HepG2 (cell line): ENCODE data around the gene LRIT1. TPM values are rescaled to one million over a fixed set of nuclear protein-coding genes. Genes with fewer than 3 reads are reported as not detected.

Experiments used
- ATAC-seq: fragments of 200-7000 bp; cut with Tn5 transposase; 3 replicates; pipeline ENCODE4 v1.9.1; 2020; ENCODE audit warnings: mild to moderate bottlenecking, moderate library complexity
- BruUV-seq: library from RNA; stranded (reverse); fragments of 400-500 nt; replicated peaks from 2 replicates; lab custom pipeline; 2021; lab: Mats Ljungman, UMichigan
- CTCF ChIA-PET: fragments of 300-600 bp; formaldehyde crosslinking; extraction: SDS; loops from one replicate; lab custom pipeline; 2021; ENCODE audit warnings: low total read pairs, inconsistent platforms, low intra/inter-chr PET ratio; lab: Yijun Ruan, JAX
- POLR2A ChIA-PET: fragments of 350-600 bp; sonication (Branson Sonifier 250); formaldehyde crosslinking; loops from one replicate; lab custom pipeline; 2020; ENCODE audit warnings: antibody characterized with exemption, inconsistent platforms; lab: Yijun Ruan, JAX
- DNase-seq: peaks from one replicate; pipeline ENCODE4 v3.0.0-alpha.2; 2015; ENCODE audit warnings: low spot score
- FAIRE-seq: peaks from 3 replicates; lab custom pipeline; 2011; peaks lifted over from hg19 to GRCh38; lab: Jason Lieb, UNC
- H2AFZ ChIP-seq: one replicate; pipeline ENCODE4 v1.6.1; 2011; ENCODE audit warnings: low read length, inconsistent platforms
- H3K27ac ChIP-seq: fragments of 300-600 bp; 3 replicates; pipeline ENCODE4 v1.8.0; 2011; ENCODE audit warnings: mixed run types, mild to moderate bottlenecking, mixed read lengths, low read length, inconsistent platforms; ENCODE audit not compliant: insufficient read depth; ENCODE audit errors: extremely low read length
- H3K27me3 ChIP-seq, 2 experiments: fragments of 200-600 bp in 1 of 2; 2 replicates in 1 of 2; 3 replicates in 1 of 2; pipeline versions ENCODE4 v1.6.0 to v1.8.0; 2011; ENCODE audit warnings: low read length in 2 of 2, mild to moderate bottlenecking in 2 of 2, moderate library complexity in 2 of 2, inconsistent platforms in 1 of 2; ENCODE audit not compliant: insufficient read depth in 2 of 2, control insufficient read depth in 1 of 2
- H3K36me3 ChIP-seq, 2 experiments: fragments of 200-600 bp in 1 of 2; replicated peaks in 1 of 2; 2 replicates in 1 of 2; 3 replicates in 1 of 2; pipeline versions ENCODE4 v1.5.1 to v1.8.0; 2011; ENCODE audit warnings: low read length in 2 of 2, inconsistent platforms in 1 of 2; ENCODE audit not compliant: insufficient read depth in 2 of 2, control insufficient read depth in 1 of 2
- H3K4me1 ChIP-seq: 2 replicates; pipeline ENCODE4 v1.5.1; 2012; ENCODE audit warnings: low read length, inconsistent platforms; ENCODE audit not compliant: insufficient read depth
- H3K4me2 ChIP-seq: 2 replicates; pipeline ENCODE4 v1.6.0; 2011; ENCODE audit warnings: low read depth, low read length, inconsistent platforms
- H3K4me3 ChIP-seq, 3 experiments: fragments of 200-600 bp in 1 of 3; sonication (generic), shearing (Covaris generic) in 1 of 3; replicated peaks in 1 of 3; 2 replicates each; pipeline ENCODE4 v1.5.1; 2011 to 2016; ENCODE audit warnings: low read length in 3 of 3, inconsistent platforms in 2 of 3, low read depth in 2 of 3, mild to moderate bottlenecking in 2 of 3, control low read depth in 1 of 3, mixed read lengths in 1 of 3; ENCODE audit not compliant: insufficient read depth in 1 of 3
- H3K79me2 ChIP-seq: one replicate; pipeline ENCODE4 v1.6.1; 2011; ENCODE audit warnings: low read length, inconsistent platforms; ENCODE audit not compliant: insufficient read depth
- H3K9ac ChIP-seq: 2 replicates; pipeline ENCODE4 v1.6.0; 2011; ENCODE audit warnings: mild to moderate bottlenecking, low read depth, low read length, inconsistent platforms; ENCODE audit not compliant: insufficient read depth
- H3K9me3 ChIP-seq: 2 replicates; pipeline ENCODE4 v1.5.1; 2012; ENCODE audit warnings: mild to moderate bottlenecking, low read length
- H4K20me1 ChIP-seq: 2 replicates; pipeline ENCODE4 v1.6.0; 2011; ENCODE audit warnings: inconsistent platforms, mild to moderate bottlenecking, low read length, moderate library complexity; ENCODE audit not compliant: insufficient read depth
- ADNP ChIP-seq: sonication (generic); formaldehyde crosslinking; IDR thresholded peaks from 2 replicates; pipeline ENCODE4 v1.4.0; 2020; ENCODE audit warnings: missing genetic modification reagents
- HNRNPUL1 ChIP-seq: fragments of 200-400 bp; formaldehyde crosslinking; IDR thresholded peaks from 2 replicates; pipeline ENCODE4 v1.6.1; 2017; ENCODE audit warnings: low read depth, mild to moderate bottlenecking, low read length, moderate library complexity
- IKZF4 ChIP-seq: sonication (generic); formaldehyde crosslinking; IDR thresholded peaks from 2 replicates; pipeline ENCODE4 v1.5.1; 2020; ENCODE audit warnings: borderline replicate concordance, mild to moderate bottlenecking, low read depth, missing genetic modification reagents; ENCODE audit errors: not compliant biosample characterization
- KLF16 ChIP-seq, 2 experiments: sonication (generic) in 1 of 2; formaldehyde crosslinking in 1 of 2; IDR thresholded peaks; 2 replicates each; pipeline versions ENCODE4 v1.6.1 to v1.8.0; 2016 to 2023; ENCODE audit warnings: missing genetic modification reagents in 2 of 2, missing compliant biosample characterization in 1 of 2
- MYC ChIP-seq: sonication (generic); formaldehyde crosslinking; IDR thresholded peaks from 2 replicates; pipeline ENCODE4 v1.9.0; 2021; ENCODE audit warnings: missing genetic modification reagents, borderline replicate concordance
- NR2F6 ChIP-seq, 2 experiments: IDR thresholded peaks; 2 replicates each; pipeline ENCODE4 v1.6.1; 2016; ENCODE audit warnings: antibody characterized with exemption in 1 of 2, mild to moderate bottlenecking in 1 of 2
- REL ChIP-seq: sonication (generic); formaldehyde crosslinking; conservative IDR thresholded peaks from 2 replicates; pipeline ENCODE4 v1.8.0; 2022; ENCODE audit warnings: mild to moderate bottlenecking, missing genetic modification reagents, moderate library complexity
- SAP130 ChIP-seq: IDR thresholded peaks from 2 replicates; pipeline ENCODE4 v1.6.1; 2016; ENCODE audit warnings: low read depth
- ZBTB1 ChIP-seq: sonication (generic); formaldehyde crosslinking; IDR thresholded peaks from 2 replicates; pipeline ENCODE4 v1.4.0; 2020; ENCODE audit warnings: missing genetic modification reagents, borderline replicate concordance
- ZFP36 ChIP-seq: fragments of 150-350 bp; IDR thresholded peaks from 2 replicates; pipeline ENCODE4 v1.6.1; 2018; ENCODE audit warnings: borderline replicate concordance, low read length, low read depth; ENCODE audit not compliant: partially characterized antibody
- ZFP37 ChIP-seq: sonication (generic); formaldehyde crosslinking; IDR thresholded peaks from 2 replicates; pipeline ENCODE4 v1.4.0; 2020; ENCODE audit warnings: missing genetic modification reagents, borderline replicate concordance
- ZMYM2 ChIP-seq: sonication (generic); formaldehyde crosslinking; IDR thresholded peaks from 2 replicates; pipeline ENCODE4 v1.8.0; 2022; ENCODE audit warnings: mild to moderate bottlenecking, missing genetic modification reagents
- ZNF33A ChIP-seq: sonication (generic); formaldehyde crosslinking; IDR thresholded peaks from 2 replicates; pipeline ENCODE4 v1.5.1; 2020; ENCODE audit warnings: missing genetic modification reagents, mild to moderate bottlenecking, moderate library complexity, borderline replicate concordance
- ZNF501 ChIP-seq: sonication (generic); formaldehyde crosslinking; IDR thresholded peaks from 2 replicates; pipeline ENCODE4 v1.5.1; 2020; ENCODE audit warnings: mild to moderate bottlenecking, moderate library complexity, missing genetic modification reagents
- ZNF577 ChIP-seq: sonication (generic); formaldehyde crosslinking; IDR thresholded peaks from 2 replicates; pipeline ENCODE4 v1.4.0; 2020; ENCODE audit warnings: mild to moderate bottlenecking, low read depth, missing genetic modification reagents, borderline replicate concordance
- ZSCAN29 ChIP-seq: sonication (generic); formaldehyde crosslinking; conservative IDR thresholded peaks from 2 replicates; pipeline ENCODE4 v1.4.0; 2020; ENCODE audit warnings: mild to moderate bottlenecking, missing genetic modification reagents
- ZZZ3 ChIP-seq: sonication (generic); formaldehyde crosslinking; IDR thresholded peaks from 2 replicates; pipeline ENCODE4 v1.4.0; 2020; ENCODE audit warnings: missing genetic modification reagents, mild to moderate bottlenecking, borderline replicate concordance
- WGBS: methylation state at CpG from one replicate; pipeline ENCODE4 v1.1.6; 2017; ENCODE audit warnings: low lambda C conversion rate; 5-methylcytosine and 5-hydroxymethylcytosine counted together
- in situ Hi-C: cut with HindIII; loops from 2 replicates; pipeline ENCODE4 v1.10.0; 2017; ENCODE audit warnings: low pct_unique_long_range_greater_than_20kb; ENCODE audit not compliant: extremely low pct_ligation_motif_present
- intact Hi-C: fragments of 100-400 bp; cut with micrococcal nuclease; formaldehyde crosslinking; loops from one replicate; pipeline ENCODE4 v1.10.0; 2022; ENCODE audit not compliant: unreplicated experiment
- polyA plus RNA-seq, 8 experiments: library from polyadenylated mRNA; depleted of rRNA in 3 of 8; stranded (reverse) in 7 of 8; unstranded in 1 of 8; fragments of >200 nt; fragmentation: Illumina TruSeq in 4 of 8; extraction: Trizol in 4 of 8; gene quantifications; 2 replicates each; pipeline versions ENCODE4 v1.2.1 to v1.2.3, GENCODE V29; 2011 to 2016; ENCODE audit warnings: low read depth in 4 of 8, missing spikeins in 1 of 8, mixed read lengths in 1 of 8; ENCODE audit not compliant: insufficient read depth in 1 of 8
- total RNA-seq, 5 experiments: library from RNA; depleted of rRNA; stranded (reverse); fragments of >200 nt; fragmentation: Illumina TruSeq; extraction: Trizol; gene quantifications; 2 replicates each; pipeline ENCODE4 v1.2.3, GENCODE V29; 2016; ENCODE audit warnings: low read depth in 1 of 5
- TF ChIP-seq, protein P1 (sequence below): sonication (generic); formaldehyde crosslinking; IDR thresholded peaks from 2 replicates; pipeline ENCODE4 v1.5.0; 2020; ENCODE audit warnings: missing genetic modification reagents
- TF ChIP-seq, protein P2 (sequence below): sonication (generic); formaldehyde crosslinking; IDR thresholded peaks from 2 replicates; pipeline ENCODE4 v1.5.1; 2020; ENCODE audit warnings: mild to moderate bottlenecking, missing genetic modification reagents, borderline replicate concordance
- TF ChIP-seq, protein P3 (sequence below): sonication (generic); formaldehyde crosslinking; IDR thresholded peaks from 2 replicates; pipeline ENCODE4 v1.5.1; 2020; ENCODE audit warnings: mild to moderate bottlenecking, missing genetic modification reagents

LRIT1 gene
- total and polyA plus RNA-seq, 2 of the 13 experiments (the other 11 are each of a cell fraction or from before 2014, with no cell fraction given): not detected

DNA sequence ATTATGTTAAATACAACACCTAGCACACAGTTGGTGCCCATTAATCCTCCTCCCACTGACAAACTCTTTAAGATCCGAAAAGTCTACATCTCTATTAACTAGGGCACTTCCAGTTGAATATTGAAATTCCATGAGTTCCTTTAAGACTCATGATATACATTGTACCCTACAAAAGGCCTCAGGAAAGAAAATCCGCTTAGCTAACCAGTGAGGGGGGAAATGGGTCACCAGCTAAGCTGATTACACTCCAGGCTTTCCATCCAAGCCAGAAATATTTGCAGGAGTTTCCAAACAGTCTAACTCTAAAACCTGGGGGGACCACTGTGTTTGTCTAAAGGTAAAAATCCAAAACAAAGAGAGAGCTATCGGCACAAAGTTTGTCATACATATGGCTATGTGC, 14.7 kb downstream of the LRIT1 start:
- in situ Hi-C loops: no loop called here
- no peaks in the 10 kb centered on the region for H3K36me3 ChIP-seq
- H3K27ac ChIP-seq: no peak overlapping the region
- WGBS: 0% methylated on average over 3 of the region's 3 CpGs
- H3K4me2 ChIP-seq: no peak overlapping the region
- ChIA-PET CTCF (no interaction called here), POLR2A (no interaction called here)
- H3K9ac ChIP-seq: no peak overlapping the region
- H3K4me1 ChIP-seq: no peaks in the 10 kb centered on the region
- H3K27me3 ChIP-seq: peaks cover 0 to 5% of the 10 kb centered on the region in 2 experiments; a peak in 1 of 5 replicates
- no peak for ATAC-seq
- H3K79me2 ChIP-seq: no peaks in the 10 kb centered on the region
- no peaks in the 10 kb centered on the region for H4K20me1 ChIP-seq
- intact Hi-C loops: no loop called here
- no TSS peak for BruUV-seq
- H3K4me3 ChIP-seq: no peak overlapping the region
- no peaks in the 10 kb centered on the region for H3K9me3 ChIP-seq
- TF ChIP-seq ZFP37 (no peak), KLF16 (CRISPR knock-in tag; IDR thresholded peaks at IDR 0.05) (no peak), ZBTB1 (CRISPR knock-in tag) (no peak), MYC (CRISPR knock-in tag) (no peak), ZNF501 (CRISPR knock-in tag) (no peak), SAP130 (CRISPR knock-in tag) (no peak), ZFP36 (no peak), HNRNPUL1 (no peak), ZZZ3 (CRISPR knock-in tag) (no peak), ZSCAN29 (CRISPR knock-in tag) (no peak), ZNF33A (CRISPR knock-in tag) (no peak), IKZF4 (CRISPR knock-in tag) (no peak), REL (CRISPR knock-in tag) (no peak), ZMYM2 (no peak), ZNF577 (no peak), ADNP (CRISPR knock-in tag) (no peak), NR2F6 (IDR thresholded peaks at IDR 0.05) (no peak), NR2F6 (CRISPR knock-in tag; IDR thresholded peaks at IDR 0.05) (no peak)
- TF ChIP-seq, protein P1, sequence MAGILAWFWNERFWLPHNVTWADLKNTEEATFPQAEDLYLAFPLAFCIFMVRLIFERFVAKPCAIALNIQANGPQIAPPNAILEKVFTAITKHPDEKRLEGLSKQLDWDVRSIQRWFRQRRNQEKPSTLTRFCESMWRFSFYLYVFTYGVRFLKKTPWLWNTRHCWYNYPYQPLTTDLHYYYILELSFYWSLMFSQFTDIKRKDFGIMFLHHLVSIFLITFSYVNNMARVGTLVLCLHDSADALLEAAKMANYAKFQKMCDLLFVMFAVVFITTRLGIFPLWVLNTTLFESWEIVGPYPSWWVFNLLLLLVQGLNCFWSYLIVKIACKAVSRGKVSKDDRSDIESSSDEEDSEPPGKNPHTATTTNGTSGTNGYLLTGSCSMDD (CRISPR knock-in tag): no peak
- TF ChIP-seq, protein P2, sequence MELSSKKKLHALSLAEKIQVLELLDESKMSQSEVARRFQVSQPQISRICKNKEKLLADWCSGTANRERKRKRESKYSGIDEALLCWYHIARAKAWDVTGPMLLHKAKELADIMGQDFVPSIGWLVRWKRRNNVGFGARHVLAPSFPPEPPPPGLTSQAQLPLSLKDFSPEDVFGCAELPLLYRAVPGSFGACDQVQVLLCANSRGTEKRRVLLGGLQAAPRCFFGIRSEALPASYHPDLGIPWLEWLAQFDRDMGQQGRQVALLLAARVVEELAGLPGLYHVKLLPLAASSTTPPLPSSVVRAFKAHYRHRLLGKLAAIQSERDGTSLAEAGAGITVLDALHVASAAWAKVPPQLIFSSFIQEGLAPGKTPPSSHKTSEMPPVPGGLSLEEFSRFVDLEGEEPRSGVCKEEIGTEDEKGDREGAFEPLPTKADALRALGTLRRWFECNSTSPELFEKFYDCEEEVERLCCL (CRISPR knock-in tag): no peak
- TF ChIP-seq, protein P3, sequence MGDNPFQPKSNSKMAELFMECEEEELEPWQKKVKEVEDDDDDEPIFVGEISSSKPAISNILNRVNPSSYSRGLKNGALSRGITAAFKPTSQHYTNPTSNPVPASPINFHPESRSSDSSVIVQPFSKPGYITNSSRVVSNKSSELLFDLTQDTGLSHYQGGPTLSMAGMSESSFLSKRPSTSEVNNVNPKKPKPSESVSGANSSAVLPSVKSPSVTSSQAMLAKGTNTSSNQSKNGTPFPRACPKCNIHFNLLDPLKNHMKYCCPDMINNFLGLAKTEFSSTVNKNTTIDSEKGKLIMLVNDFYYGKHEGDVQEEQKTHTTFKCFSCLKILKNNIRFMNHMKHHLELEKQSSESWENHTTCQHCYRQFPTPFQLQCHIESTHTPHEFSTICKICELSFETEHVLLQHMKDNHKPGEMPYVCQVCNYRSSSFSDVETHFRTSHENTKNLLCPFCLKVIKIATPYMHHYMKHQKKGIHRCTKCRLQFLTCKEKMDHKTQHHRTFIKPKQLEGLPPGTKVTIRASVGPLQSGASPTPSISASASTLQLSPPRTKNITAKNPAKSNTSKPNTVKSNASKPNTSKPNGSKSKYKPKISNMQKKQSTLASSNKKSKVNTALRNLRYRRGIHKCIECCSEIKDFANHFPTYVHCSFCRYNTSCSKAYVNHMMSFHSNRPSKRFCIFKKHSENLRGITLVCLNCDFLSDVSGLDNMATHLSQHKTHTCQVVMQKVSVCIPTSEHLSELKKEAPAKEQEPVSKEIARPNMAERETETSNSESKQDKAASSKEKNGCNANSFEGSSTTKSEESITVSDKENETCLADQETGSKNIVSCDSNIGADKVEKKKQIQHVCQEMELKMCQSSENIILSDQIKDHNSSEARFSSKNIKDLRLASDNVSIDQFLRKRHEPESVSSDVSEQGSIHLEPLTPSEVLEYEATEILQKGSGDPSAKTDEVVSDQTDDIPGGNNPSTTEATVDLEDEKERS: no peak
- no peak overlapping the region for H2AFZ ChIP-seq
- no peak for FAIRE-seq
- DNase-seq: no peak
